HepG2 (cell line): ENCODE measurements around the gene BCL6. TPM values are rescaled to one million over a fixed set of nuclear protein-coding genes. Genes with fewer than 3 reads are reported as not detected.

ENCODE experiments used
- ATAC-seq: fragments of 200-7000 bp; cut with Tn5 transposase; 3 replicates; pipeline ENCODE4 v1.9.1; 2020; ENCODE audit warnings: mild to moderate bottlenecking, moderate library complexity
- BruUV-seq: library from RNA; stranded (reverse); fragments of 400-500 nt; replicated peaks from 2 replicates; lab custom pipeline; 2021; lab: Mats Ljungman, UMichigan
- CTCF ChIA-PET: fragments of 300-600 bp; formaldehyde crosslinking; extraction: SDS; loops from one replicate; lab custom pipeline; 2021; ENCODE audit warnings: low total read pairs, inconsistent platforms, low intra/inter-chr PET ratio; lab: Yijun Ruan, JAX
- POLR2A ChIA-PET: fragments of 350-600 bp; sonication (Branson Sonifier 250); formaldehyde crosslinking; loops from one replicate; lab custom pipeline; 2020; ENCODE audit warnings: antibody characterized with exemption, inconsistent platforms; lab: Yijun Ruan, JAX
- DNase-seq: peaks from one replicate; pipeline ENCODE4 v3.0.0-alpha.2; 2015; ENCODE audit warnings: low spot score
- FAIRE-seq: peaks from 3 replicates; lab custom pipeline; 2011; peaks lifted over from hg19 to GRCh38; lab: Jason Lieb, UNC
- H2AFZ ChIP-seq: one replicate; pipeline ENCODE4 v1.6.1; 2011; ENCODE audit warnings: low read length, inconsistent platforms
- H3K27ac ChIP-seq: fragments of 300-600 bp; 3 replicates; pipeline ENCODE4 v1.8.0; 2011; ENCODE audit warnings: mixed run types, mild to moderate bottlenecking, mixed read lengths, low read length, inconsistent platforms; ENCODE audit not compliant: insufficient read depth; ENCODE audit errors: extremely low read length
- H3K27me3 ChIP-seq, 2 experiments: fragments of 200-600 bp in 1 of 2; 2 replicates in 1 of 2; 3 replicates in 1 of 2; pipeline versions ENCODE4 v1.6.0 to v1.8.0; 2011; ENCODE audit warnings: low read length in 2 of 2, mild to moderate bottlenecking in 2 of 2, moderate library complexity in 2 of 2, inconsistent platforms in 1 of 2; ENCODE audit not compliant: insufficient read depth in 2 of 2, control insufficient read depth in 1 of 2
- H3K36me3 ChIP-seq, 2 experiments: fragments of 200-600 bp in 1 of 2; replicated peaks in 1 of 2; 2 replicates in 1 of 2; 3 replicates in 1 of 2; pipeline versions ENCODE4 v1.5.1 to v1.8.0; 2011; ENCODE audit warnings: low read length in 2 of 2, inconsistent platforms in 1 of 2; ENCODE audit not compliant: insufficient read depth in 2 of 2, control insufficient read depth in 1 of 2
- H3K4me1 ChIP-seq: 2 replicates; pipeline ENCODE4 v1.5.1; 2012; ENCODE audit warnings: low read length, inconsistent platforms; ENCODE audit not compliant: insufficient read depth
- H3K4me2 ChIP-seq: 2 replicates; pipeline ENCODE4 v1.6.0; 2011; ENCODE audit warnings: low read depth, low read length, inconsistent platforms
- H3K4me3 ChIP-seq, 3 experiments: fragments of 200-600 bp in 1 of 3; sonication (generic), shearing (Covaris generic) in 1 of 3; replicated peaks in 1 of 3; 2 replicates each; pipeline ENCODE4 v1.5.1; 2011 to 2016; ENCODE audit warnings: low read length in 3 of 3, inconsistent platforms in 2 of 3, low read depth in 2 of 3, mild to moderate bottlenecking in 2 of 3, control low read depth in 1 of 3, mixed read lengths in 1 of 3; ENCODE audit not compliant: insufficient read depth in 1 of 3
- H3K79me2 ChIP-seq: one replicate; pipeline ENCODE4 v1.6.1; 2011; ENCODE audit warnings: low read length, inconsistent platforms; ENCODE audit not compliant: insufficient read depth
- H3K9ac ChIP-seq: 2 replicates; pipeline ENCODE4 v1.6.0; 2011; ENCODE audit warnings: mild to moderate bottlenecking, low read depth, low read length, inconsistent platforms; ENCODE audit not compliant: insufficient read depth
- H3K9me3 ChIP-seq: 2 replicates; pipeline ENCODE4 v1.5.1; 2012; ENCODE audit warnings: mild to moderate bottlenecking, low read length
- H4K20me1 ChIP-seq: 2 replicates; pipeline ENCODE4 v1.6.0; 2011; ENCODE audit warnings: inconsistent platforms, mild to moderate bottlenecking, low read length, moderate library complexity; ENCODE audit not compliant: insufficient read depth
- CHCHD3 ChIP-seq: sonication (generic); formaldehyde crosslinking; IDR thresholded peaks from 2 replicates; pipeline ENCODE4 v1.8.0; 2022; ENCODE audit warnings: mild to moderate bottlenecking, missing genetic modification reagents, moderate library complexity
- GZF1 ChIP-seq: sonication (generic); formaldehyde crosslinking; IDR thresholded peaks from 2 replicates; pipeline ENCODE4 v1.5.1; 2020; ENCODE audit warnings: mild to moderate bottlenecking, missing genetic modification reagents
- KMT2B ChIP-seq: IDR thresholded peaks from 2 replicates; pipeline ENCODE4 v1.6.1; 2016; ENCODE audit warnings: missing genetic modification reagents, missing compliant biosample characterization
- PTBP1 ChIP-seq: fragments of 200-400 bp; formaldehyde crosslinking; IDR thresholded peaks from 2 replicates; pipeline ENCODE4 v1.6.1; 2018; ENCODE audit warnings: low read length, low read depth; ENCODE audit not compliant: poor library complexity, severe bottlenecking
- RELA ChIP-seq: sonication (generic); formaldehyde crosslinking; IDR thresholded peaks from 2 replicates; pipeline ENCODE4 v1.4.0; 2020; ENCODE audit warnings: missing genetic modification reagents
- RFX5 ChIP-seq: IDR thresholded peaks from 2 replicates; pipeline ENCODE4 v1.6.1; 2011; ENCODE audit warnings: low read depth, low read length, improper control_type of control experiment
- ZNF557 ChIP-seq: sonication (generic); formaldehyde crosslinking; IDR thresholded peaks from 2 replicates; pipeline ENCODE4 v1.4.0; 2020; ENCODE audit warnings: missing genetic modification reagents
- ZNF567 ChIP-seq: sonication (generic); formaldehyde crosslinking; IDR thresholded peaks from 2 replicates; pipeline ENCODE4 v1.8.1; 2023; ENCODE audit warnings: mild to moderate bottlenecking, missing genetic modification reagents, borderline replicate concordance
- ZNF615 ChIP-seq: sonication (generic); formaldehyde crosslinking; IDR thresholded peaks from 2 replicates; pipeline ENCODE4 v1.5.0; 2020; ENCODE audit warnings: mild to moderate bottlenecking, missing genetic modification reagents, borderline replicate concordance
- ZNF619 ChIP-seq: sonication (generic); formaldehyde crosslinking; IDR thresholded peaks from 2 replicates; pipeline ENCODE4 v1.4.0; 2020; ENCODE audit warnings: mild to moderate bottlenecking, missing genetic modification reagents
- ZSCAN12 ChIP-seq: sonication (generic); formaldehyde crosslinking; IDR thresholded peaks from 2 replicates; pipeline ENCODE4 v1.9.0; 2021; ENCODE audit warnings: mild to moderate bottlenecking, missing genetic modification reagents
- ZSCAN29 ChIP-seq: sonication (generic); formaldehyde crosslinking; conservative IDR thresholded peaks from 2 replicates; pipeline ENCODE4 v1.4.0; 2020; ENCODE audit warnings: mild to moderate bottlenecking, missing genetic modification reagents
- WGBS: methylation state at CpG from one replicate; pipeline ENCODE4 v1.1.6; 2017; ENCODE audit warnings: low lambda C conversion rate; 5-methylcytosine and 5-hydroxymethylcytosine counted together
- in situ Hi-C: cut with HindIII; loops from 2 replicates; pipeline ENCODE4 v1.10.0; 2017; ENCODE audit warnings: low pct_unique_long_range_greater_than_20kb; ENCODE audit not compliant: extremely low pct_ligation_motif_present
- intact Hi-C: fragments of 100-400 bp; cut with micrococcal nuclease; formaldehyde crosslinking; loops from one replicate; pipeline ENCODE4 v1.10.0; 2022; ENCODE audit not compliant: unreplicated experiment
- polyA plus RNA-seq, 8 experiments: library from polyadenylated mRNA; depleted of rRNA in 3 of 8; stranded (reverse) in 7 of 8; unstranded in 1 of 8; fragments of >200 nt; fragmentation: Illumina TruSeq in 4 of 8; extraction: Trizol in 4 of 8; gene quantifications; 2 replicates each; pipeline versions ENCODE4 v1.2.1 to v1.2.3, GENCODE V29; 2011 to 2016; ENCODE audit warnings: low read depth in 4 of 8, missing spikeins in 1 of 8, mixed read lengths in 1 of 8; ENCODE audit not compliant: insufficient read depth in 1 of 8
- total RNA-seq, 5 experiments: library from RNA; depleted of rRNA; stranded (reverse); fragments of >200 nt; fragmentation: Illumina TruSeq; extraction: Trizol; gene quantifications; 2 replicates each; pipeline ENCODE4 v1.2.3, GENCODE V29; 2016; ENCODE audit warnings: low read depth in 1 of 5
- TF ChIP-seq, protein P1 (sequence below): sonication (generic); formaldehyde crosslinking; IDR thresholded peaks from 2 replicates; pipeline ENCODE4 v1.4.0; 2020; ENCODE audit warnings: missing genetic modification reagents

Gene BCL6
- total and polyA plus RNA-seq, 2 of the 13 experiments (the other 11 are each of a cell fraction or from before 2014, with no cell fraction given): 21.2 to 53.7 TPM

DNA sequence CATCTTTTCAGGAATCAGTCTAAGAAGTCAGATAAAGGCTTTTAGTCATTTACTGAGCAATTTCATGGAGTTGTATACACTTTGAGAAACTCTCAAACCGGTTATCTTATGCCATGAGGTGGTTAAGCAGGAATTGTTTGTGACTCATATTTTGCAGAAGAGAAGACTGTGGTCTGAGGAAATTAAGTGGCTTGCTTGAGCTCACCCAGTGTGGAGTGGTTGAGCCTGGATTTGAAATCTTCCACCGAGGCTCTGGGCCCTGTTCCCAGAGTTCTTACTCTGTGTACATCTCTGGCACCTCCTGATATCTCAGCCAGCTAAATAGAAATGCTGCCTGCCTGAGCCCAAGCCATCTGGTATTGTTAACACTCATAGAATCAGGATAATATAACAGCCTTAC, 37.8 kb upstream of the BCL6 start:
- no peak for FAIRE-seq
- no peak overlapping the region for H2AFZ ChIP-seq
- intact Hi-C loops (no loop called here), in situ Hi-C loops (no loop called here)
- peaks cover 0 to 6% of the 10 kb centered on the region in 2 experiments; a peak in 2 of 5 replicates for H3K27me3 ChIP-seq
- no peak overlapping the region for H3K9ac ChIP-seq
- BruUV-seq: no TSS peak
- CTCF ChIA-PET: no interaction called here
- H3K4me3 ChIP-seq: no peak overlapping the region
- no peak for DNase-seq
- H3K79me2 ChIP-seq: no peaks in the 10 kb centered on the region
- POLR2A ChIA-PET: no interaction called here
- no peak for ATAC-seq
- WGBS: 7% methylated on average over 2 of the region's 2 CpGs
- no peaks in the 10 kb centered on the region for H3K36me3 ChIP-seq
- no peak overlapping the region for H3K27ac ChIP-seq
- H3K9me3 ChIP-seq: no peaks in the 10 kb centered on the region
- H3K4me1 ChIP-seq: peaks cover 25% of the 10 kb centered on the region
- H3K4me2 ChIP-seq: no peak overlapping the region
- TF ChIP-seq PTBP1 (no peak), RELA (CRISPR knock-in tag) (no peak), ZNF567 (CRISPR knock-in tag) (no peak), ZSCAN29 (no peak), GZF1 (CRISPR knock-in tag) (no peak), RFX5 (no peak), ZSCAN12 (no peak), ZNF615 (no peak), KMT2B (no peak), ZNF557 (no peak), ZNF619 (CRISPR knock-in tag) (no peak), CHCHD3 (no peak)
- TF ChIP-seq, protein P1, sequence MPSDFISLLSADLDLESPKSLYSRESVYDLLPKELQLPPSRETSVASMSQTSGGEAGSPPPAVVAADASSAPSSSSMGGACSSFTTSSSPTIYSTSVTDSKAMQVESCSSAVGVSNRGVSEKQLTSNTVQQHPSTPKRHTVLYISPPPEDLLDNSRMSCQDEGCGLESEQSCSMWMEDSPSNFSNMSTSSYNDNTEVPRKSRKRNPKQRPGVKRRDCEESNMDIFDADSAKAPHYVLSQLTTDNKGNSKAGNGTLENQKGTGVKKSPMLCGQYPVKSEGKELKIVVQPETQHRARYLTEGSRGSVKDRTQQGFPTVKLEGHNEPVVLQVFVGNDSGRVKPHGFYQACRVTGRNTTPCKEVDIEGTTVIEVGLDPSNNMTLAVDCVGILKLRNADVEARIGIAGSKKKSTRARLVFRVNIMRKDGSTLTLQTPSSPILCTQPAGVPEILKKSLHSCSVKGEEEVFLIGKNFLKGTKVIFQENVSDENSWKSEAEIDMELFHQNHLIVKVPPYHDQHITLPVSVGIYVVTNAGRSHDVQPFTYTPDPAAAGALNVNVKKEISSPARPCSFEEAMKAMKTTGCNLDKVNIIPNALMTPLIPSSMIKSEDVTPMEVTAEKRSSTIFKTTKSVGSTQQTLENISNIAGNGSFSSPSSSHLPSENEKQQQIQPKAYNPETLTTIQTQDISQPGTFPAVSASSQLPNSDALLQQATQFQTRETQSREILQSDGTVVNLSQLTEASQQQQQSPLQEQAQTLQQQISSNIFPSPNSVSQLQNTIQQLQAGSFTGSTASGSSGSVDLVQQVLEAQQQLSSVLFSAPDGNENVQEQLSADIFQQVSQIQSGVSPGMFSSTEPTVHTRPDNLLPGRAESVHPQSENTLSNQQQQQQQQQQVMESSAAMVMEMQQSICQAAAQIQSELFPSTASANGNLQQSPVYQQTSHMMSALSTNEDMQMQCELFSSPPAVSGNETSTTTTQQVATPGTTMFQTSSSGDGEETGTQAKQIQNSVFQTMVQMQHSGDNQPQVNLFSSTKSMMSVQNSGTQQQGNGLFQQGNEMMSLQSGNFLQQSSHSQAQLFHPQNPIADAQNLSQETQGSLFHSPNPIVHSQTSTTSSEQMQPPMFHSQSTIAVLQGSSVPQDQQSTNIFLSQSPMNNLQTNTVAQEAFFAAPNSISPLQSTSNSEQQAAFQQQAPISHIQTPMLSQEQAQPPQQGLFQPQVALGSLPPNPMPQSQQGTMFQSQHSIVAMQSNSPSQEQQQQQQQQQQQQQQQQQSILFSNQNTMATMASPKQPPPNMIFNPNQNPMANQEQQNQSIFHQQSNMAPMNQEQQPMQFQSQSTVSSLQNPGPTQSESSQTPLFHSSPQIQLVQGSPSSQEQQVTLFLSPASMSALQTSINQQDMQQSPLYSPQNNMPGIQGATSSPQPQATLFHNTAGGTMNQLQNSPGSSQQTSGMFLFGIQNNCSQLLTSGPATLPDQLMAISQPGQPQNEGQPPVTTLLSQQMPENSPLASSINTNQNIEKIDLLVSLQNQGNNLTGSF (CRISPR knock-in tag): no peak
- no peaks in the 10 kb centered on the region for H4K20me1 ChIP-seq
